Measurements from ENCODE around the gene SPTLC2.
"Not testable (repeated sequence)": the region's sequence is repeated elsewhere in the genome, so short reads cannot be mapped to it uniquely, and the experiment has no call there.

SPTLC2 gene

GRCh38 chr14:77635869-77636268 is 19.4 kb upstream of the SPTLC2 start:
- not testable (repeated sequence) for H2BK120ac ChIP-seq (ENCODE audit: low read depth, low read length); H3K9me3 ChIP-seq (replicated peaks in 1 of 2; ENCODE audit: control insufficient read depth in 2 of 2, insufficient read depth in 1 of 2, low read depth in 1 of 2, low read length in 2 of 2); H3K27ac ChIP-seq (replicated peaks; ENCODE audit: low read length); H2AK5ac ChIP-seq (ENCODE audit: low read depth, low read length); H3K4me2 ChIP-seq (ENCODE audit: insufficient read depth, low read length, poor library complexity, severe bottlenecking); H3K14ac ChIP-seq (ENCODE audit: low read length); H3K23ac ChIP-seq (ENCODE audit: low read depth, low read length, poor library complexity); DNase-seq (ENCODE audit: low spot score); H3K4me3 ChIP-seq (ENCODE audit: low read length in 2 of 2); H2BK12ac ChIP-seq (ENCODE audit: low read length); H4K8ac ChIP-seq (ENCODE audit: low read depth, low read length); H4K91ac ChIP-seq (ENCODE audit: low read depth, low read length, poor library complexity); H3K9ac ChIP-seq (ENCODE audit: low read depth, low read length, poor library complexity); H2AFZ ChIP-seq (ENCODE audit: low read length); H3K79me1 ChIP-seq (ENCODE audit: low read depth, low read length); H2BK5ac ChIP-seq (ENCODE audit: low read length); H3K27me3 ChIP-seq (ENCODE audit: control insufficient read depth in 3 of 3, insufficient read depth in 3 of 3, low read depth in 1 of 3, low read length in 3 of 3); H3K18ac ChIP-seq (ENCODE audit: low read length); H2BK15ac ChIP-seq (ENCODE audit: low read length); H3K4me1 ChIP-seq (ENCODE audit: control insufficient read depth in 2 of 2, insufficient read depth in 1 of 2, low read depth in 1 of 2, low read length in 2 of 2); H3K36me3 ChIP-seq (replicated peaks in 1 of 2; ENCODE audit: control insufficient read depth in 2 of 2, insufficient read depth in 2 of 2, low read length in 2 of 2); H3K4ac ChIP-seq (ENCODE audit: low read length)
- no CpG with 5 or more reads among the region's 4 CpGs for WGBS, 2 donors (ENCODE audit: extremely low coverage in 2 of 2, insufficient read length in 2 of 2, insufficient replicate concordance in 1 of 2)

GRCh38 chr14:77635466-77635865 is 19.0 kb upstream of the SPTLC2 start:
- not testable (repeated sequence) for H3K36me3 ChIP-seq (replicated peaks in 1 of 2; ENCODE audit: control insufficient read depth in 2 of 2, insufficient read depth in 2 of 2, low read length in 2 of 2); H3K27ac ChIP-seq (replicated peaks; ENCODE audit: low read length); H3K4me1 ChIP-seq (ENCODE audit: control insufficient read depth in 2 of 2, insufficient read depth in 1 of 2, low read depth in 1 of 2, low read length in 2 of 2); H3K18ac ChIP-seq (ENCODE audit: low read length); H3K4me3 ChIP-seq (ENCODE audit: low read length in 2 of 2); H3K9ac ChIP-seq (ENCODE audit: low read depth, low read length, poor library complexity); H2BK12ac ChIP-seq (ENCODE audit: low read length); H3K23ac ChIP-seq (ENCODE audit: low read depth, low read length, poor library complexity); H2AFZ ChIP-seq (ENCODE audit: low read length); H2BK15ac ChIP-seq (ENCODE audit: low read length); H3K27me3 ChIP-seq (ENCODE audit: control insufficient read depth in 3 of 3, insufficient read depth in 3 of 3, low read depth in 1 of 3, low read length in 3 of 3); H3K14ac ChIP-seq (ENCODE audit: low read length); H3K4me2 ChIP-seq (ENCODE audit: insufficient read depth, low read length, poor library complexity, severe bottlenecking); H2BK120ac ChIP-seq (ENCODE audit: low read depth, low read length); DNase-seq (ENCODE audit: low spot score); H2AK5ac ChIP-seq (ENCODE audit: low read depth, low read length); H3K9me3 ChIP-seq (replicated peaks in 1 of 2; ENCODE audit: control insufficient read depth in 2 of 2, insufficient read depth in 1 of 2, low read depth in 1 of 2, low read length in 2 of 2); H4K91ac ChIP-seq (ENCODE audit: low read depth, low read length, poor library complexity); H2BK5ac ChIP-seq (ENCODE audit: low read length); H4K8ac ChIP-seq (ENCODE audit: low read depth, low read length); H3K4ac ChIP-seq (ENCODE audit: low read length); H3K79me1 ChIP-seq (ENCODE audit: low read depth, low read length)
- no CpG with 5 or more reads among the region's 8 CpGs for WGBS, 2 donors (ENCODE audit: extremely low coverage in 2 of 2, insufficient read length in 2 of 2, insufficient replicate concordance in 1 of 2)

DNA sequence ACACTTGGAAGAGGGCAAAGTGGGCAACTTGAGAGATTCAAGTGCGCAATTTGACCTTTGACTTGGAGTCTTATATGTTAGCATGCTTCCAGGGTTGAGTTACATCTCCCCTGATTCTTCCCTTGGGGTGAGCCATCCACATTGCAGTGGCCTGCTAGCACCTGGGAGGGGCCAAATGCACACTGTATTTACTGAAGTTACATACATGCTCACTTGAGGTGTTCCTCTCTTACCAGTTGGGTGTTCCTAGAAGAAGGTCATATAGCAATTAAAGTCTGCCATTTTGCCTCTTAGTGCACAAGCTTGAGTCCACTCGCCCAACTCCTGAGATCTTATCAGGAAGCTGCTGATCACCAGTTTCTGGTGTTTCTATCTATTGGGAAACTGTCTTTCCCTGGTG is 13.7 kb upstream of the SPTLC2 start:
- H3K4ac ChIP-seq (ENCODE audit: low read length), result no peak overlapping the region
- H2AK5ac ChIP-seq (ENCODE audit: low read depth, low read length), result no peak overlapping the region
- H2AFZ ChIP-seq (ENCODE audit: low read length), result no peak overlapping the region
- H2BK120ac ChIP-seq (ENCODE audit: low read depth, low read length), result no peak overlapping the region
- no peak overlapping the region for H4K8ac ChIP-seq (ENCODE audit: low read depth, low read length)
- H3K79me1 ChIP-seq (ENCODE audit: low read depth, low read length), result no peaks in the 10 kb centered on the region
- H2BK12ac ChIP-seq (ENCODE audit: low read length), result no peak overlapping the region
- no peak for DNase-seq (ENCODE audit: low spot score)
- H3K18ac ChIP-seq (ENCODE audit: low read length), result no peak overlapping the region
- no peaks in the 10 kb centered on the region for H3K4me1 ChIP-seq (ENCODE audit: control insufficient read depth in 2 of 2, insufficient read depth in 1 of 2, low read depth in 1 of 2, low read length in 2 of 2)
- no peak overlapping the region for H3K9ac ChIP-seq (ENCODE audit: low read depth, low read length, poor library complexity)
- no CpG with 5 or more reads among the region's 2 CpGs for WGBS, 2 donors (ENCODE audit: extremely low coverage in 2 of 2, insufficient read length in 2 of 2, insufficient replicate concordance in 1 of 2)
- H3K9me3 ChIP-seq (replicated peaks in 1 of 2; ENCODE audit: control insufficient read depth in 2 of 2, insufficient read depth in 1 of 2, low read depth in 1 of 2, low read length in 2 of 2), result peaks cover 0 to 3% of the 10 kb centered on the region in 2 donors
- H2BK5ac ChIP-seq (ENCODE audit: low read length), result no peak overlapping the region
- H3K4me3 ChIP-seq (ENCODE audit: low read length in 2 of 2), result no peak overlapping the region
- no peak overlapping the region for H3K4me2 ChIP-seq (ENCODE audit: insufficient read depth, low read length, poor library complexity, severe bottlenecking)
- no peak overlapping the region for H4K91ac ChIP-seq (ENCODE audit: low read depth, low read length, poor library complexity)
- H2BK15ac ChIP-seq (ENCODE audit: low read length), result no peak overlapping the region
- H3K27me3 ChIP-seq (ENCODE audit: control insufficient read depth in 3 of 3, insufficient read depth in 3 of 3, low read depth in 1 of 3, low read length in 3 of 3), result no peaks in the 10 kb centered on the region
- H3K14ac ChIP-seq (ENCODE audit: low read length), result no peak overlapping the region
- no peak overlapping the region for H3K27ac ChIP-seq (replicated peaks; ENCODE audit: low read length)
- no peaks in the 10 kb centered on the region for H3K36me3 ChIP-seq (replicated peaks in 1 of 2; ENCODE audit: control insufficient read depth in 2 of 2, insufficient read depth in 2 of 2, low read length in 2 of 2)
- no peak overlapping the region for H3K23ac ChIP-seq (ENCODE audit: low read depth, low read length, poor library complexity)

DNA sequence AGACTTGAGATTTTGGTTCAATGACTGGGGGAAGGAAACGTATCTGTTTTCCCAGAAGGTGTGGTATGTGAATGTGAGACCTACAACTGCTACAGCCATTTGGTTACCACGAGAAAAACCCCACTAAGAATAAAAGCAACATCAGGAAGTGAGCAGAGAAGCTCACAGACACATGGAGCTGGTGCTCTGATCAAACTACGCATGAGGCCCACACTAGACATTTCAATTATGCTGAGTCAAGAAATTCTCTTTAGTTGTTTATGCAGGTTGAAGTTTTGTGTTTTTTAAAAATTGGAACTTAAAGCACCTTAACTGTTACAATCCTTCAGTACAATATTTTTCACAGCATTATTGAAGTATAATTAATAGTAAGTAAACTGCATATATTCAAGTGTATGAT is 8.9 kb upstream of the SPTLC2 start:
- Histone ChIP-seq H2BK12ac (ENCODE audit: low read length) (no peak overlapping the region), H3K36me3 (replicated peaks in 1 of 2; ENCODE audit: control insufficient read depth in 2 of 2, insufficient read depth in 2 of 2, low read length in 2 of 2) (no peaks in the 10 kb centered on the region), H3K9me3 (replicated peaks in 1 of 2; ENCODE audit: control insufficient read depth in 2 of 2, insufficient read depth in 1 of 2, low read depth in 1 of 2, low read length in 2 of 2) (no peaks in the 10 kb centered on the region), H2BK15ac (ENCODE audit: low read length) (no peak overlapping the region), H4K8ac (ENCODE audit: low read depth, low read length) (no peak overlapping the region), H4K91ac (ENCODE audit: low read depth, low read length, poor library complexity) (no peak overlapping the region), H2AK5ac (ENCODE audit: low read depth, low read length) (no peak overlapping the region), H3K9ac (ENCODE audit: low read depth, low read length, poor library complexity) (no peak overlapping the region), H3K4ac (ENCODE audit: low read length) (no peak overlapping the region), H3K27me3 (ENCODE audit: control insufficient read depth in 3 of 3, insufficient read depth in 3 of 3, low read depth in 1 of 3, low read length in 3 of 3) (no peaks in the 10 kb centered on the region), H3K23ac (ENCODE audit: low read depth, low read length, poor library complexity) (no peak overlapping the region), H3K4me1 (ENCODE audit: control insufficient read depth in 2 of 2, insufficient read depth in 1 of 2, low read depth in 1 of 2, low read length in 2 of 2) (no peaks in the 10 kb centered on the region), H2BK120ac (ENCODE audit: low read depth, low read length) (no peak overlapping the region), H3K4me3 (ENCODE audit: low read length in 2 of 2) (no peak overlapping the region), H3K79me1 (ENCODE audit: low read depth, low read length) (no peaks in the 10 kb centered on the region), H2AFZ (ENCODE audit: low read length) (no peak overlapping the region), H2BK5ac (ENCODE audit: low read length) (no peak overlapping the region), H3K27ac (replicated peaks; ENCODE audit: low read length) (no peak overlapping the region), H3K14ac (ENCODE audit: low read length) (no peak overlapping the region), H3K18ac (ENCODE audit: low read length) (no peak overlapping the region), H3K4me2 (ENCODE audit: insufficient read depth, low read length, poor library complexity, severe bottlenecking) (no peak overlapping the region)
- no CpG with 5 or more reads among the region's 3 CpGs for WGBS, 2 donors (ENCODE audit: extremely low coverage in 2 of 2, insufficient read length in 2 of 2, insufficient replicate concordance in 1 of 2)
- no peak for DNase-seq (ENCODE audit: low spot score)

Measured in neuronal stem cell (in vitro differentiated cells).